ENCODE results near the gene DNALI1. TPM values are rescaled to one million over a fixed set of nuclear protein-coding genes. Genes with fewer than 3 reads are reported as not detected.

The DNALI1 gene
- 8.0 TPM for polyA plus RNA-seq (2013, experiment 1 of 2)
- 7.9 TPM for polyA plus RNA-seq (2013, experiment 2 of 2)

DNA sequence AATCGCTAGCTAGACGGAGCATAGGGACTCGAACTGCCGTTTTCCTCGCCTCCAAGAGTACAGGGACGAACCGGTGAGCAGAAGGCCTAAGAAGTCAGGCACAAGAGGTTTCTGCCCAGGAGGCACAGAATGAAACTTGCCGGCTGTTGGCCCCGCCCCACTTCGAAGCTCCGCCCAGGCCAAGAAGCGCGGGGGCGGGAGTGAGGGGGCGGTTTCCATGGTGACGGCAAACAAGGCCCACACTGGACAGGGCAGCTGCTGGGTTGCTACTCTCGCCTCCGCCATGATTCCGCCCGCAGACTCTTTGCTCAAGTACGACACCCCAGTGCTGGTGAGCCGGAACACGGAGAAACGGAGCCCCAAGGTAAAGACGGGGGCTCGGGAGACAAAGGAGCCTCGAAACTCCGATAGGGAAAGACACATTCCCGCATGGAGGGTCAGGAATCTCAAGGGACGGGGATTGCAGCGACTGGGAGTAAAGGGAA, at the start of gene DNALI1:
TSS of gene DNALI1 (plus strand) at position 229 of the 485 bp plus-strand sequence. CDS start at position 284, 55 bp downstream.
- no peak within 1 kb of the TSS for H2BK120ac ChIP-seq (ENCODE audit: low read depth, low read length)
- H3K9ac ChIP-seq (ENCODE audit: low read length) = peak within 1 kb of the TSS; percentile 61
- peaks cover 4% of the 10 kb centered on the region for H3K4me1 ChIP-seq (ENCODE audit: control insufficient read depth, low read depth, low read length)
- H3K36me3 ChIP-seq (ENCODE audit: control insufficient read depth, insufficient read depth, low read length) = no peaks in the 10 kb centered on the region
- no peak within 1 kb of the TSS for H3K4ac ChIP-seq (ENCODE audit: low read depth, low read length)
- no peak within 1 kb of the TSS for H3K27ac ChIP-seq (ENCODE audit: low read depth, low read length)
- H3K79me2 ChIP-seq (ENCODE audit: control insufficient read depth, insufficient read depth, low read length) = peaks cover 15% of the 10 kb centered on the region
- no peak within 1 kb of the TSS for H3K23ac ChIP-seq (ENCODE audit: low read length)
- no peak within 1 kb of the TSS for H2AK5ac ChIP-seq (ENCODE audit: low read length)
- peak within 1 kb of the TSS; percentile 26 for H3K4me3 ChIP-seq (ENCODE audit: low read length)
- H3K79me1 ChIP-seq (ENCODE audit: low read length) = peaks cover 13% of the 10 kb centered on the region
- WGBS (ENCODE audit: extremely low coverage, insufficient coverage, low lambda C conversion rate) = no CpG with 5 or more reads among the region's 31 CpGs
- H4K8ac ChIP-seq (ENCODE audit: low read depth, low read length) = no peak within 1 kb of the TSS
- H3K18ac ChIP-seq (ENCODE audit: low read length) = no peak within 1 kb of the TSS
- H2BK15ac ChIP-seq (replicated peaks; ENCODE audit: low read depth) = no peak within 1 kb of the TSS
- peak within 1 kb of the TSS; percentile 75 for H3K56ac ChIP-seq (ENCODE audit: low read length)
- DNase-seq = peak; percentile 96
- H4K5ac ChIP-seq (ENCODE audit: low read length) = no peak within 1 kb of the TSS
- peak within 1 kb of the TSS; percentile 74 for H3K4me2 ChIP-seq (ENCODE audit: low read length)
- H3K27me3 ChIP-seq (ENCODE audit: insufficient read depth, low read length, poor library complexity) = no peaks in the 10 kb centered on the region
- no peak within 1 kb of the TSS for H2BK5ac ChIP-seq (ENCODE audit: low read length)

DNA sequence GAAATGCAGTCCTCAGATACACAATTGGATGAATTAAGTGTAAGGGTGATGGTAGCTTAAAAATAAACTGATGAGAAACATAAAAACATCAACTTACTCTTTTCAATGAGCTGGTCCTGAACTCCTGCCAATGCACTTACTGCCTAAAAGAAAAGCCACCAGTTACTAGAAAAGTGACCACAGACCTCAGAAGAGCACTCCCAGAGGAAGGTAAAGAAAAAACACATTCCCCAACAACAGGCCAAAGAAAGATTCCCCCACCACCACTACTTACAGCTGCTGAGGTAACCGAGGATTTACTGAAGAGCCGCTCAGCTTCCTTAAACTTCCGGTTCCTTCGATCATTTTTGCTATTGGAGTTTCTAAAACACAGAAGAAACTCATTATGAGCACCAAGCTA, 47.6 kb upstream of the DNALI1 start:
- no peak overlapping the region for H3K4me2 ChIP-seq (ENCODE audit: low read length)
- no peak overlapping the region for H3K18ac ChIP-seq (ENCODE audit: low read length)
- H3K79me1 ChIP-seq (ENCODE audit: low read length) = peaks cover 3% of the 10 kb centered on the region
- no peak overlapping the region for H2AK5ac ChIP-seq (ENCODE audit: low read length)
- no peaks in the 10 kb centered on the region for H3K79me2 ChIP-seq (ENCODE audit: control insufficient read depth, insufficient read depth, low read length)
- H4K5ac ChIP-seq (ENCODE audit: low read length) = no peak overlapping the region
- no peak overlapping the region for H2BK120ac ChIP-seq (ENCODE audit: low read depth, low read length)
- H3K4ac ChIP-seq (ENCODE audit: low read depth, low read length) = no peak overlapping the region
- no peak overlapping the region for H3K27ac ChIP-seq (ENCODE audit: low read depth, low read length)
- H3K27me3 ChIP-seq (ENCODE audit: insufficient read depth, low read length, poor library complexity) = no peaks in the 10 kb centered on the region
- no peak overlapping the region for H2BK15ac ChIP-seq (replicated peaks; ENCODE audit: low read depth)
- H4K8ac ChIP-seq (ENCODE audit: low read depth, low read length) = no peak overlapping the region
- H2BK5ac ChIP-seq (ENCODE audit: low read length) = no peak overlapping the region
- peaks cover 3% of the 10 kb centered on the region for H3K4me1 ChIP-seq (ENCODE audit: control insufficient read depth, low read depth, low read length)
- peaks cover 2% of the 10 kb centered on the region for H3K36me3 ChIP-seq (ENCODE audit: control insufficient read depth, insufficient read depth, low read length)
- WGBS (ENCODE audit: extremely low coverage, insufficient coverage, low lambda C conversion rate) = no CpG with 5 or more reads among the region's 4 CpGs
- DNase-seq = peak; percentile 64
- no peak overlapping the region for H3K9ac ChIP-seq (ENCODE audit: low read length)
- H3K23ac ChIP-seq (ENCODE audit: low read length) = no peak overlapping the region
- H3K4me3 ChIP-seq (ENCODE audit: low read length) = no peak overlapping the region
- no peak overlapping the region for H3K56ac ChIP-seq (ENCODE audit: low read length)

DNA sequence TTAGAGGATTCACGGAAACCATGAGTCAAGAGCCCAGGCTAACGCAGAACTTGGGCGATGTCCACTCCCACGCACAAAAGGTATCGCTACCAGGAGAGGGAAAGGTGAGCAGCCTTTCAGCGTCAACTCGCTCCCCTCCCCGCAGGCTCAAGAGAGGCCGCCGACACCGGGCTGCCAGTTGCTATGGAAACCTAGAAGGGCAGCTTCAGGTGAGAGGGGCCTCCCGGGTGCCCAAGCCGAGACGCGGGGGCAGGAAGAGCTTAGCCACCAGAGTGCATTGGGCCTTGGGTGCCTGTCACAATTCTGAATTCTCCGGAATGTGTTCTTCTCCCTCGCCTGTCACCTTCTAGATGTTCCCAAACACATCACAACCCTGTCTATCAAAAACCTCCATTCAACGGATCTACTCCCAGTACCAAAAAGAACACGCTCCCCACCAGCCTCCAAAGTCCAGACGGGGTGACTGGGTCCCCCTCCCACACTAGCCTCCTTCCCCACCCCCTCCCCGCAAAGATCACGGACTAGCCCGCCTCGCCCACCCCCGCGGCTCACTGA, 42.9 kb upstream of the DNALI1 start:
- peaks cover 3% of the 10 kb centered on the region for H3K4me1 ChIP-seq (ENCODE audit: control insufficient read depth, low read depth, low read length)
- no peaks in the 10 kb centered on the region for H3K79me2 ChIP-seq (ENCODE audit: control insufficient read depth, insufficient read depth, low read length)
- H3K27me3 ChIP-seq (ENCODE audit: insufficient read depth, low read length, poor library complexity) = no peaks in the 10 kb centered on the region
- H3K36me3 ChIP-seq (ENCODE audit: control insufficient read depth, insufficient read depth, low read length) = peaks cover under 1% of the 10 kb centered on the region
- H3K27ac ChIP-seq (ENCODE audit: low read depth, low read length) = peak overlapping the region; percentile 82
- peaks cover 3% of the 10 kb centered on the region for H3K79me1 ChIP-seq (ENCODE audit: low read length)
- H2BK15ac ChIP-seq (replicated peaks; ENCODE audit: low read depth) = no peak overlapping the region
- peak overlapping the region; percentile 94 for H3K18ac ChIP-seq (ENCODE audit: low read length)
- no CpG with 5 or more reads among the region's 26 CpGs for WGBS (ENCODE audit: extremely low coverage, insufficient coverage, low lambda C conversion rate)
- H3K4me2 ChIP-seq (ENCODE audit: low read length) = peak overlapping the region; percentile 53
- H3K4me3 ChIP-seq (ENCODE audit: low read length) = peak overlapping the region; percentile 80
- no peak overlapping the region for H2AK5ac ChIP-seq (ENCODE audit: low read length)
- peak overlapping the region; percentile 91 for H3K9ac ChIP-seq (ENCODE audit: low read length)
- H3K23ac ChIP-seq (ENCODE audit: low read length) = no peak overlapping the region
- no peak overlapping the region for H2BK5ac ChIP-seq (ENCODE audit: low read length)
- DNase-seq = peak; percentile 81
- no peak overlapping the region for H4K5ac ChIP-seq (ENCODE audit: low read length)
- peak overlapping the region; percentile 97 for H3K56ac ChIP-seq (ENCODE audit: low read length)
- no peak overlapping the region for H4K8ac ChIP-seq (ENCODE audit: low read depth, low read length)
- no peak overlapping the region for H2BK120ac ChIP-seq (ENCODE audit: low read depth, low read length)
- no peak overlapping the region for H3K4ac ChIP-seq (ENCODE audit: low read depth, low read length)

DNA sequence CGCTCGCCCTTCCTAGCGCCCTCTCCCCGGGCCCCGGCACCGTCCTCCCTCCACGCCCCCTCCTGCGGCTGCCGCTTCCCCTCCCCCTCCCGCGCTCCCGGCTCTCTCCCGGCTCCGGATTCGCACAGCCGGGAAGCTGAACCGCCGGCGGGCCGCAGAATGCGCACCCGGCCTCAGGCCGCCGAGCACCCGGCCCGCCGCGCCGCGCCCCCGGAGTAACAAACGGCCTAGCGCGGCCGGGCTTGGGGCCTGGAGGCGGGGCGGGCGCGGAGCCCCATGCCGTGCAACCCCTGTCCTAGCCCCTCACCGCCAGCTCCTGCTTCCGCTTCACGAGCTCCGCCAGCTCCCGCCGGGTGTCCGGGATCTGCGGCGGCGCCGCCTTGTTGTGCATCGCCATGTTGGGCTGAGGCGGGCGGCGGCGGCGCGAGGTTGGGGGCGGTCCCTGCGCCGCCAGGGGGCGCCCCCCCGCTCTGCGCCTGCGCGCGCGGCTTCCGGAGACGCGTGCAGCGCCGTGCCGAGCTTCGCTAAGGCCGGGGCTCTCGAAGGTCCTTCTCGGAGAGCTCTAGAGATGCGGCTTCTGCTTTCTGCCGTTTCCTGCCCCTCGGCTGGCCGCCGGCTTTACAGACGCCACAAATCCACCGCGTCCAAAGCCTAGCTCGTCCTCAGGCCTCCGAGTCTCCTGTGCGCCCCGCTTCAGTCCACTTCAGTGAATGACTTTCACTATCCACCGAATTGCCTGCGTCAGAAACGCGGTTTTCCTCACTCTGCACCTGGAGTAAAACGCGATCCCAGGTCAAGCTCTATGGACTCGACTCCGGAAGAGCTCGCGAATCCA, 42.2 kb upstream of the DNALI1 start, which contains the start of gene MEAF6:
TSS of gene MEAF6 (minus strand) at position 417 of the 835 bp plus-strand sequence. CDS start at position 397, 20 bp downstream.
- H3K4ac ChIP-seq (ENCODE audit: low read depth, low read length) = peak within 1 kb of the TSS; percentile 90
- peak within 1 kb of the TSS; percentile 86 for H3K27ac ChIP-seq (ENCODE audit: low read depth, low read length)
- no CpG with 5 or more reads among the region's 100 CpGs for WGBS (ENCODE audit: extremely low coverage, insufficient coverage, low lambda C conversion rate)
- H3K36me3 ChIP-seq (ENCODE audit: control insufficient read depth, insufficient read depth, low read length) = no peaks in the 10 kb centered on the region
- H2AK5ac ChIP-seq (ENCODE audit: low read length) = no peak within 1 kb of the TSS
- peak within 1 kb of the TSS; percentile 91 for H3K9ac ChIP-seq (ENCODE audit: low read length)
- peak; percentile 90 for DNase-seq
- peaks cover 3% of the 10 kb centered on the region for H3K79me1 ChIP-seq (ENCODE audit: low read length)
- H4K5ac ChIP-seq (ENCODE audit: low read length) = no peak within 1 kb of the TSS
- H2BK5ac ChIP-seq (ENCODE audit: low read length) = no peak within 1 kb of the TSS
- peak within 1 kb of the TSS; percentile 15 for H2BK15ac ChIP-seq (replicated peaks; ENCODE audit: low read depth)
- H2BK120ac ChIP-seq (ENCODE audit: low read depth, low read length) = no peak within 1 kb of the TSS
- H3K4me3 ChIP-seq (ENCODE audit: low read length) = peak within 1 kb of the TSS; percentile 80
- peak within 1 kb of the TSS; percentile 94 for H3K18ac ChIP-seq (ENCODE audit: low read length)
- no peaks in the 10 kb centered on the region for H3K27me3 ChIP-seq (ENCODE audit: insufficient read depth, low read length, poor library complexity)
- peak within 1 kb of the TSS; percentile 97 for H3K56ac ChIP-seq (ENCODE audit: low read length)
- H3K23ac ChIP-seq (ENCODE audit: low read length) = peak within 1 kb of the TSS; percentile 34
- H4K8ac ChIP-seq (ENCODE audit: low read depth, low read length) = no peak within 1 kb of the TSS
- H3K79me2 ChIP-seq (ENCODE audit: control insufficient read depth, insufficient read depth, low read length) = no peaks in the 10 kb centered on the region
- H3K4me1 ChIP-seq (ENCODE audit: control insufficient read depth, low read depth, low read length) = peaks cover 3% of the 10 kb centered on the region
- H3K4me2 ChIP-seq (ENCODE audit: low read length) = peak within 1 kb of the TSS; percentile 84

DNA sequence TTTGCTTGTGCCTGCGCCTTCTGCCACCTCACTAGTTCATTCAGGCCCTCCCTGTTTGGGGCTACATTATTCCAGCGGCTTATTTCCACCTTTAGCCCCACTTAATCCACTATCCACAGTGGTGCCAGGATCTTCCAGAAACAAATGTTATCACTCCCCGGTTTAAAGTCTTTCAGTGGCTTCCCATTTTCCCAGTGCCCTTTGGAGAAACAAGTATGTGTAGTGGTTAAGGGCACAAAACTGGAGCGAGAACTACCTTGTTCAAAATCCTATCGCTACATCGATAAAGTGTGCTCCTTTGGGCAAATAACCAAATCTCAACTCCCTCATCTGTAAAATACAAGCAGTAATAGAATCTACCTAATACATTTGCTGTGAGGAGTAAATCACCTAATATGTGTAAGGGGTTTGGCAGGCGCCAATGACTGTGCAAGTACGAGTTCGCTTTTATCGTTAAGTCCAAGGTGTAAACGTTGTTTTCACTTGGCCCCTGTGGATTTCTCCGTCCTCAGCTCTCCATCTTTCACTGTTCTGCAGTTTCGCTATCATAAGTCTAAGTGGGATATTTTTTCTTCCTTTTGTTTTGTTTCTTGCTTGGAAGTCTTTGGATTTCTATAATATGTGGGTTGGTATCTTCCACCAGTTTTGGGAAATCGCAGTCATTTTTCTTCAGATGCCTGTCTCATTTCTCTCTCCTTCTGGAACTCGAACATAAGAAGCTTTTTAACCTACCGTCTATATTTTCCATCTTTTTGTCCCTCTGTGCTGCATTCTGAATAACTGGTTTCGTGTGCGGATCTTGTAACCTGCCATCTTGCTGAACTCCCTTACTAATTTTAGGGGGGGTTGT, 41.3 kb upstream of the DNALI1 start:
- H2BK120ac ChIP-seq (ENCODE audit: low read depth, low read length) = no peak overlapping the region
- H3K4me3 ChIP-seq (ENCODE audit: low read length) = no peak overlapping the region
- H2AK5ac ChIP-seq (ENCODE audit: low read length) = no peak overlapping the region
- H3K79me1 ChIP-seq (ENCODE audit: low read length) = peaks cover 3% of the 10 kb centered on the region
- peak overlapping the region; percentile 79 for H3K9ac ChIP-seq (ENCODE audit: low read length)
- H3K27ac ChIP-seq (ENCODE audit: low read depth, low read length) = peak overlapping the region; percentile 86
- H3K18ac ChIP-seq (ENCODE audit: low read length) = no peak overlapping the region
- no peak overlapping the region for H4K5ac ChIP-seq (ENCODE audit: low read length)
- H3K4me2 ChIP-seq (ENCODE audit: low read length) = peak overlapping the region; percentile 84
- H3K79me2 ChIP-seq (ENCODE audit: control insufficient read depth, insufficient read depth, low read length) = no peaks in the 10 kb centered on the region
- H4K8ac ChIP-seq (ENCODE audit: low read depth, low read length) = no peak overlapping the region
- peaks cover 3% of the 10 kb centered on the region for H3K4me1 ChIP-seq (ENCODE audit: control insufficient read depth, low read depth, low read length)
- no peak overlapping the region for H3K23ac ChIP-seq (ENCODE audit: low read length)
- WGBS (ENCODE audit: extremely low coverage, insufficient coverage, low lambda C conversion rate) = no CpG with 5 or more reads among the region's 18 CpGs
- no peak overlapping the region for H2BK5ac ChIP-seq (ENCODE audit: low read length)
- H3K4ac ChIP-seq (ENCODE audit: low read depth, low read length) = peak overlapping the region; percentile 87
- no peaks in the 10 kb centered on the region for H3K27me3 ChIP-seq (ENCODE audit: insufficient read depth, low read length, poor library complexity)
- no peaks in the 10 kb centered on the region for H3K36me3 ChIP-seq (ENCODE audit: control insufficient read depth, insufficient read depth, low read length)
- no peak for DNase-seq
- peak overlapping the region; percentile 92 for H3K56ac ChIP-seq (ENCODE audit: low read length)
- no peak overlapping the region for H2BK15ac ChIP-seq (replicated peaks; ENCODE audit: low read depth)
